Hypothalamus (tissue), 51 donors: ENCODE data around the gene CEP85.

Experiments
- DNase-seq, 51 donors: peaks; one replicate each; lab custom pipeline; 2025; lab: John Stamatoyannopoulos, UW

CEP85 gene, protein sequence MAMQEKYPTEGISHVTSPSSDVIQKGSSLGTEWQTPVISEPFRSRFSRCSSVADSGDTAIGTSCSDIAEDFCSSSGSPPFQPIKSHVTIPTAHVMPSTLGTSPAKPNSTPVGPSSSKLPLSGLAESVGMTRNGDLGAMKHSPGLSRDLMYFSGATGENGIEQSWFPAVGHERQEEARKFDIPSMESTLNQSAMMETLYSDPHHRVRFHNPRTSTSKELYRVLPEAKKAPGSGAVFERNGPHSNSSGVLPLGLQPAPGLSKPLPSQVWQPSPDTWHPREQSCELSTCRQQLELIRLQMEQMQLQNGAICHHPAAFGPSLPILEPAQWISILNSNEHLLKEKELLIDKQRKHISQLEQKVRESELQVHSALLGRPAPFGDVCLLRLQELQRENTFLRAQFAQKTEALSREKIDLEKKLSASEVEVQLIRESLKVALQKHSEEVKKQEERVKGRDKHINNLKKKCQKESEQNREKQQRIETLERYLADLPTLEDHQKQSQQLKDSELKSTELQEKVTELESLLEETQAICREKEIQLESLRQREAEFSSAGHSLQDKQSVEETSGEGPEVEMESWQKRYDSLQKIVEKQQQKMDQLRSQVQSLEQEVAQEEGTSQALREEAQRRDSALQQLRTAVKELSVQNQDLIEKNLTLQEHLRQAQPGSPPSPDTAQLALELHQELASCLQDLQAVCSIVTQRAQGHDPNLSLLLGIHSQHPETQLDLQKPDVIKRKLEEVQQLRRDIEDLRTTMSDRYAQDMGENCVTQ

DNA sequence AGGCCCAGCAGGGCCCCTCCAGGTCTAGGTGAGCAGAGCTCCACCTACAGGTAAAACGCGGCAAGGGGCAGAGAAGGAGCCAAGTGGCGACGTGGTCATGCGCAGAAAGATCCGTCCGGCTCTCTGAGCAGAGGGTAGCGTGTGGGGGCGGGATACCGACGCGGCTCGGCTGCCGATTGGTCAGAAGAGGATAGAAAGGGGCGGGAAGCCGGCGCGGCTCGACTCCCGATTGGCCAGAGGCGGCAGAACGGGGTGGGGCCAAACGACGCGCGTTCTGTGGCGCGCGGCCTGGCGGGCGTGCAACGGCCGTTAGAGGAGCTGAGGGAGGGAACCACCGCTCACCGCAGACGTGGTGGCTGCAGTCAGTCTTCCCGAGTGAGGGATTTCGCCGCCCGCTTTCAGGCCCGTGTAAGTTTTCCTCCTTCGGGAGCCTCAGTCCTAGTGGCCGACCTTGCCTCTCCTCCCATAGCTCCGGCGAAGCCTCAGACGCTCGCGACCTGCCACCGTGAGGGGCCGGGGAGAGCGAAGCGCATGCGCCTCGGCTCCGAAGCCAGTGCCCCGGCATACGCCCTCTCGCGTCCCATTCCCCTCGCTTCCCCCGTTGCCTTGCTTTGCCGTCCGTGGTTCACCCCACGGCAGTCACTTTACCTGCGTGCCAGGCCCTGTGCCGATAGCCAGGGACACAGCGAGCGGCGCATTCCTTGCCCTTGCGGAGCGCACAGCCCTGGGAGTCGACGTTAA lies at the start of gene CEP85:
Gene CEP85 (plus strand): TSS at position 298 of the 741 bp plus-strand sequence. CDS start 5,584 bp downstream, outside the sequence.
- DNase-seq: peak; percentile 82 to 99 (median 97)

DNA sequence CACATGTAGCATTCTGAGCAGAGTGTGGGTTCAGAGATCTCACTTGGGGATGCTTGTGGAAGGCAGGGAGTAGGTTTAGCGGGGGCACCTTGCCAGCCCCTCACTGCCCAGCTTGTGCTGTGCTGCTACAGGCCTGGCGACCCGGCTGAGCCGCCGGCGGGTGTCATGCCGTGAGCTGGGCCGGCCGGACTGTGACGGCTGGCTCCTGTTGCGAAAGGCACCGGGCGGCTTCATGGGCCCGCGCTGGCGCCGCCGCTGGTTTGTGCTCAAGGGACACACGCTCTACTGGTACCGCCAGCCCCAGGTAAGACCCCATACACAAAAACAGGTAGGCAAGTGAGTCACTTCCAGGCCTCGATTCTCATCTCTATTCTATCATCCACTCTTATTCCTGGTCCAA lies 49.1 kb upstream of the CEP85 start:
- no peak for DNase-seq

DNA sequence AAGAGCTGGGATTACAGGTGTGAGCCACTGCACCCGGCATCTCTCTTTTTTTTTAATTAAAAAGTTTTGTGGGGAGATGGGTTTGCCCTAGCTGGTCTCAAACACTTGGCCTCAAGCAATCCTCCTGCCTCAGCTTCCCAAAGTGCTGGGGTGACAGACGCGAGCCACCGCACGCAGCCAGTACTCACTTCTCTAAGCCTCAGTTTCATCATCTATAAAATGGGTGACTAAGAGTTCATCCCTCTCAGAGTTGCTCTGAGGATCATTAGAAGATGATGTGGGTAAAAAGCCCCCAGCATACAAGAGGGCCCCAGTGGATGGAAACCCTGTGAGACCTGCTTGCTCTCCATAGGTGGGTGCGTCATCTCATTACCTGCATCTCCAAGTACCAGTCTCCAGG lies 46.1 kb upstream of the CEP85 start:
- no peak for DNase-seq

DNA sequence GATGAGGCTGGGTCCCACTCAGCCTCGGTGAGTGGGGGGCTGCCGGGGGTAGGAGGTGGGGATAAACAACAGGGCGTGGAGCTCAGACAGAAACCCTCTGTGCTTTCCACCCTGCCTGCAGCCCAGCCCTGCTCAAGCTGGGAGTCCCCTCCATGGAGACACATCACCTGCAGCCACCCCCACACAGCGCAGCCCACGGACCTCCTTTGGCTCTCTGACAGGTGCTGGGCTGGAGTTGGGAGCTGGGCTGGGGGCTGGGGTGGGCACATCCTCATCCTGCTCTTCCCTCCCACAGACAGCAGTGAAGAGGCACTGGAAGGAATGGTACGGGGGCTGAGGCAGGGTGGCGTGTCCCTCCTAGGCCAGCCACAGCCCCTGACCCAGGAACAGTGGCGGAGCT lies 45.5 kb upstream of the CEP85 start:
- no peak for DNase-seq

DNA sequence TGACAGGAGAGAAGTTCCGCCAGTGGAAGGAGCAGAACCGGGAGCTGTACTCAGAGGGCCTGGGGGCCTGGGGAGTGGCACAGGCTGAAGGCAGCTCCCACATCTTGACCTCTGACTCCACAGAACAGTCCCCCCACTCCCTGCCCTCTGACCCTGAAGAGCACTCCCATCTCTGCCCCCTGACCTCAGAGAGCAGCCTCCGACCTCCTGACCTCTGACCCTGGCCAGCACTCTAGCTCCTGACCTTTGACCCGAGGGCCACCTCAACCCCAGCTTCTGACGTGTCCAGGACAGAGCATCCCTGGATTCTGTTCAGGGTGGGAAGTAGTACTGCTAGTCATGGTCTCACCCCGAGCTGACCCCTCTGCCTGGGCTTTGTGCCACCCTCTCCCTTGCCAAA lies 44.7 kb upstream of the CEP85 start:
- no peak for DNase-seq

DNA sequence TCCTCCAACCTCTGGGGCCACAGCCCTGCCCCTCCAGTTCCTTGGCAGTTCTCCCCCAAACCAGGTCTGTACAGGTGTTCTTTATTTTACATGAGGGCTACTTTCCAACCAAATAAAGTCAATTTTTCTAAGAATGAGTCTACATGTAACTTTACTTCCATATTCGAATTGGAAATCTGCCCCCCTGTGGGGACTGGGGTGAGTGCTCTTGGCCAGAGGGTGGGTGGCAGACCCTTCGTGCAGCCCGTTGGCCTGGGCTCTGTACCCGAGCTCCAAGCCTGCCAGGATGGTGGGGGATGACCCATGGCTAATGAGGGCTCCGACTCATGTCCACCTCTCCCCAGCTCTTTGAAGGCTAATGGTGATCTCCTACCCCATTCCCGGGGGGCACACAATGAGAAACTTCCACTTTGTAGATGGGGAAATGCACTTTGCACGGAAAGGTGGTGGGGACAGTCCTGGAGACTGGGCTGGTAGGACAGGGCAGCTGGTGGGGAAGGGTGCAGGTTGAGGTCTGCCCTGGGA lies 44.2 kb upstream of the CEP85 start:
- DNase-seq: no peak

DNA sequence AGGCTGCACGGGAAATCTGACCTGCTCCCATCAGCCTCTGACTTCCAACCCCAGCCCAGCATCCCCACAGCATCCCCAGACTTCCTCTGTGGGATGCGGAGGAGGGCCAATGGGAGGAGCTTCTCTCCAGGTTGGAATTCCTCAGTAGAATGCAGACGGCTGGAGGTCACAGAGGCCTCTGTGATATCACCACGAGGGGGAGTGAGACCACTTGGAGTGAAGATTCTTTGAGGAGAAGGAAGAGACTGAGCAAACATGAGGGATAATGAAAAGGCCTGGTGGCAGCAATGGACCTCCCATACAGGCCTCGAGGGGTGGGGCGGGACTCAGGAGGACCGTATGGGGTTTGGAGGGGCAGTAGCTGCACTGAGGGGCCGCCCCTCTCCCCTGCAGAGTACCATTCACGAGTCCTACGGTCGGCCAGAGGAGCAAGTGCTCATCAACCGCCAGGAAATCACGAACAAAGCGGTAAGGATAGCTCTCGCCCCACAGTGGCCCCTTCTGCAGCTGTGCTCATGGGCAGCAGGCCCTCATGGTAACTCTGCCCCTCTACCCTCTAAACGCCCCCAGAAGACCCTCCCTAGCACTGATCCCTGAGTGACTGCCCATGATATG lies 43.5 kb upstream of the CEP85 start, which contains the start of gene CATSPER4:
Gene CATSPER4 (plus strand): TSS at position 230 of the 615 bp plus-strand sequence. CDS start 26 bp downstream, at position 256.
- DNase-seq: peak in 2 of 51 donors; percentile 5 to 6

DNA sequence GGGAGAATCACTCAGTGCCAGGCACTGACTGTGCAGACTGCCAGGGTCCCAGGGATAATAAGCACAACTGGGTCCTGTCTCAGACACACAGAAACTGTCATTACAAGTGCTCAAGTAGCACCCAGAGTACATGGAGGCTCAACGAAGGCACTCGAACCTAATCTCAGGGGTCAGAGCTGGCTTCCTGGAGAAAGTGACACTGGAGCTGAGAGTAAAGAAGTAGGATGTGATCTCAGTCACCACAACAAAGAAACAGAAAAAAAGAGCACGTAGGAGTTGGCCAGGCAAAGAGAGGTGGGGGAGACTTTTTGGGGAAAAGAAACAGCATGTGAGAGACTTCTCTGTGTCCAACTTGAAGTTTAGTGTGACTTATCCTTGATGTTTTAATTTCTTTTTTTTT lies 42.3 kb upstream of the CEP85 start:
- DNase-seq: no peak

DNA sequence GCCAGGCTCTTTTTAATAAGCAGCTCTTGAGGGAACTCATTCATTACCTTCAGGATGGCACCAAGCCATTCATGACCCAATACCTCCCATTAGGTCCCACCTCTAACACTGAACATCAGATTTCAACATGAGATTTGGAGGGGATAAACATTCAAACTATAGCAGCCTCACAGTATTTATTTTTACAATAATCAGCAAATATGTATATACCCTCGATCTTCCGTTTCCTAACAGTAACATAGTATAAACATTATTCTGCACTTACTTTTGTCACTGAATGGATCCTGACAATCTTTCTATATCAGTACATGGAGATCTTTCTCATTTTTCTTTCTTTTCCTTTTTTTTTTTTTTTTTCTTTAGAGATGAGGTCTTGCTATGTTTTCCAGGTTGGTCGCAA lies 38.2 kb upstream of the CEP85 start:
- no peak for DNase-seq

DNA sequence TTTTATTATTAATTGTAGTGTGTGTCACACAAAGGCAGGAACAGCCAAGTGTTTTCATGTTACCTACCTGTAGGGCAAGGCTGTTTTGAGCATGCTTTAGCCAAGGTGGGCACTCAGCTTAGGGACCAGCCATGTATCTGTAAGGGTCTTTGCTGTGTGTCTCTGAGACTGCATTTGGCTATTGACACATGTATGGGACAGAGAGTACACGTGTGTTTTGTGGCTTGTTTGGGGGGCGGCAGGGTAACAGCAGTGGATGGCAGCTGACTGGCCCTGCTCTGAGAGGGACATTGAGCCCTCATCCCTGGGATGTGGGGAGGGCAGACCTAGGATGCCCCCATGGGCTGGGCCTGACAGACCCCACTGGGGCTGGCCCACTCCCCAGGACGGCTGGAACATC lies 36.7 kb upstream of the CEP85 start:
- no peak for DNase-seq

DNA sequence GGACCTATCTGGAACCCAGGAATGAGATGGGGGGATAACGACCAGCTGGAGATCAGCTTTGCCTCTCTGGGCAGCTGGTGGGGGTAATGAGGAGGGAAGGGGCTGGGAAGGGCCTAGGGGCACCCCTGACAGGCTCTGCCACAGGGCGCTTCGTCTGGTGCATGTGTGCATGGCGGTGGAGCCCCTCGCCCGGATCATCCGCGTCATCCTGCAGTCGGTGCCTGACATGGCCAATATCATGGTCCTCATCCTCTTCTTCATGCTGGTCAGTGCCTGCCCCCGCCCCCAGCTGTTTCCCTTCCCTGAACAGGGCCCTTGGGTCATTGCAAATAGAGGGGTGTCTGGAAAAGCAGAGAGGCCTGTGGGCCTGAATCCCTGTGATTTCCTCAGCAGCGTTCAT lies 36.2 kb upstream of the CEP85 start:
- no peak for DNase-seq

DNA sequence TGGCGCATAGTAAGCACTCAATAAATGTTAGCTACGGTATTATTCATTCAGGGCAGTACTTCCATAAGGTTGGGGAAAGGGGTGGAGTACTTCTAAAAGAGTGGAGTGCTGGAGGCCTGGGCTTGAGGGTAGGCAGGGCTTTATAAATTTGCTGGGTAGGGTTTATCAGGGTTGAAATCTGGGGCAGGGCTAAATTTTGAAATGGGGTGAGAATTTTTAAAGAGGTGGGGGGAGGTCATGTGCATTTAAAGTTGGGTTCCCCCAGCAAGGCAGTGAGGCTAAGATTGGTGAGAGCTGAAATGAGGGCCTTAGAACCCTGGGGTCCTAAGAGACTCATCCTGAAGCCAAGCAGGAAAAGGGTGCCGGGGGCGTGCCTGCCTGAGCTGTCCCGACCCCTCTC lies 33.6 kb upstream of the CEP85 start:
- DNase-seq: no peak

DNA sequence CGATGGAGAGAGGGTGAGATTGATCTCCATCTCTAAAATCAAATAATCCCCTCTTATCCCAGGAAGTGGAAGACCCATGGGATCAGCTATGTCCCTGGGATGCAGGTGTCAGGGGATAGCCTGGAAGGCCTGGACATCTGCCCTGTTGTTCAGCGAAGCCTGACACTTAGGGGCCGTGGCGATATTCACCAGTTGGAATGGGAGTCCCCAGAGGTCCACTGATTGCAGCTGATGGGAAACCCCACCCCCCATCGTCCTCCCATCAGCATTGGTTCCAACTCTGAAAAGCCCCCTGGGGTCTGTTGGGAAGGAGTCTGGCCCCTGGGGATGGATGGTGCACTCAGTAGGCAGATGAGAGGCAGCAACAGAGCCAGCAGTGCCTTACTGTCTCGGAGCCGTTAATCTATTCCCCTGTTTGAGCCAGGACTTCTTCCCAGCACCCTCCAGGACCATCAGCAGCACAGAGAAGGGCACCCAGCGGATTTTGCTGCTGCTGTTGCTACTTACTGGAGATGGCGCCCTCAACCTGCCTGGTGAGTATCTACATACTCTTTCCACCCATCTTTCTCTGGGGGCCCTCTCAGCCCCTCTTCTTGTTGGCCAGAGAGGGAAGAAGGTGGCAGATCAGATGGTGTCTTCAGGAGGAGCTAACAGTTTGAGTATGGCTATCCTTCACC lies 30.2 kb upstream of the CEP85 start:
- no peak for DNase-seq

DNA sequence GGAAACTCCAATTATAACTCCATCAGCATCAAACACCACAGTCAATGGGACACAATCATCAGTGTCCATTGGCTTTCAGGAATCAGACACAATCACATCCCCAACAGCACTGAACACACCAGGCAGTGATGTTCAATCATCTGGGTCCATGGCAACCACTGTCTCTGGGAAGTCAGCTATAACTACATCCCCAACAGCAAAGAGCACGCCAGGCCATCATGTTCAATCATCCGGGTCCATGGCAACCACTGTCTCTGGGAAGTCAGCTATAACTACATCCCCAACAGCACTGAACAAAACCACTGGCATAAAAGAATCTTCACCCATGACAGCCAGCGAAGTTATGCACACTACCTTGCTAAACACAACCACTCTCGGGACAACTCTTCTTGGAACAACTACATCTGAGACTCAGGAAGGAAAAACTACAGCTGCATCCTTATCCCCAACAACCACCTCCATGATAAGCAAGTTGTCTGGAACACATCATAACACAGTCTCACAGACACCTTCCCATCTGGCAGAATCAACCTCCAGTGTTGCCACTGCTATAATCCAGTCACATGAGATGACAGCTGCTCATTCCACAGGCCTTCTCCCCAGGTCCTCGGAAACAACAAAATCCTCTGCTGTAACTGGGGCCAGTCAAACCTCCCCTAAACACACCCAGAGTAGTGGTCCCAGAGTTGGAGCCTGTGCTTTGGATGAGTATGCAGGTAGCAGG lies 23.7 kb upstream of the CEP85 start:
- DNase-seq: no peak

DNA sequence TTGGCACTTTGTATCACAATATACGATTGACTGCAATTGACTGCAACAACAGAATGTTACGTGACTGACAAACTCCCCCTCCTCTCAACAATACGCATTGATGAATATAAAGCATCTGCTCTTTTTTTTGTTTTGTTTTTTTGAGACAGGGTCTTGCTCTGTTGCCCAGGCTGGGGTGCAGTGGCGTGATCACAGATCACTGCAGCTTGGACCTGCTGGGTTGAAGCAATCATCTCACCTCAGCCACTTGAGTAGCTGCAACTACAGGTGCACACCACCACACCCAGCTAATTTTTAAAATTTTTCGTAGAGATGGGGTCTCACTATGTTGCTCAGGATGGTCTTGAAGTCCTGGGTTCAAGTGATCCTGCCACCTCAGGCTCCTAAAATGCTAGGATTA lies 21.3 kb upstream of the CEP85 start:
- no peak for DNase-seq

DNA sequence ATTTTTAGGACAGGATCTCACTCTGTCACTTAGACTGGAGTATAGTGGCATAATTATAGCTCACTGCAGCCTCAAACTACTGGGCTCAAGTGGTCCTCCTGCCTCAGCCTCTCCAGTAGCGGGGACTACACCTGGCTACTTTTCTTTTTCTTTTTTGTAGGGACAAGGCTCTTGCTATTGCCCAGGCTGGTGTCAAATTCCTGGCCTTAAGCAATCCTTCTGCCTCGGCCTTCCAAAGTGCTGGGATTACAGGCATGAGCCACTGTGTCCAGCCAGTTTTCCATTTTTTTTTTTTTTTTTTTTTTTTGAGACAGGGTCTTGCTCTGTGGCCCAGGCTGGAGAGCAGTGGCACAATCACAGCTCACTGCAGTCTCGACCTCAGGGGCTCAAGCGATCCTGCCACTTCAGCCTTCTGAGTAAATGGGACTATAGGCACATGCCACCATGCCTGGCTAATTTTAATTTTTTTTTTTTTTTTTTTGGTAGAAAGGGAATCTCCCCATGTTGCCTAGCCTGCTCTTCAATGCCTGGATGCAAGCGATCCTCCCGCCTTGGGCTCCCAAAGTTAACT lies 20.6 kb upstream of the CEP85 start:
- DNase-seq: no peak

DNA sequence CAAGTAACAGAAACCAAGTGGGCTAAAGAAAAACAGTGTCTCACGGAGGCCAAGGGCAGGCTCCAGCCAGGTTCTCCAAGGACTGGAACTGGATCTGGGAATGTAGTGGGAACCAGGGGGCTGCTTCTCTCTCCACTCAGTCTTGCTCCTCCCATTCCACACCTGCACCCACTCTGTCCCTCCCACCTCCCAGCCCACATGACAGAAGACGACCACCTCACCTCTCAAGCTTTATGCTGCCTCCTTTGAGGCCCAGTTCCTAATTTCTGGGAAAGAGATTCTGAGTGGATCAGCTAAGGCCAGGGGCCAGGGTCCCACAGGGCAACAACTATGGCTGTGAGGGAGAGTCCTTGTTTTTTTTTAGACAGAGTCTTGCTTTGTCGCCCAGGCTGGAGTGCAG lies 18.8 kb upstream of the CEP85 start:
- DNase-seq: no peak

DNA sequence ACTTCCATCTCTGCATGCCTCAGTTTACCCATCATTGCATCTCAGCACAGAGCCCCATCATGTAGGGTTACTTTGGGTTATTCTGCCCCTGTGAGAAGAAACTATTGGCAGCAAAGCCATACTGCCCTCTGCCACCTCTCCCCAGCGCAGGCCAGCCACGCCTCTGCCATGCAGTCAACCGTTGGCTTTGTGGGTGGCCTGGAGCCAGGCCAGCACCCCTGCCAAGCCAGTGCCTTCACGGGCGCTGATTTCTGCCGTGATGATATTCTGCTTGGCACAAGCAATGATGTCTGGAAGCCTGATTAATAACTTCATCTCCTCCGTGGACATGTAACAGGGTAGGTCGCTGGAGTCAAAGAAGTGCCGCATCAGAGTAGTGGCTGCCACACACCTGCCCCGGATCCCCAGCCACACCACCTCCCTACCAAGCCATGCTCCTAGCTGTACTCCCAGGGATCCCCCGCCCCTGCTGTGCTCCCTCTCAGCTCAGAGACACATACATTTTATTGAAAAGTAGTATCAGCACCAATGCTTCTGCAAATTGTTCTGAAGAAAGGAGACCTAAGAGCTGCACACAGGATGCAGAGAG lies 15.0 kb upstream of the CEP85 start:
- no peak for DNase-seq
